HepG2 (cell line): Measurements from ENCODE around the gene CAPZA1. TPM values are rescaled to one million over a fixed set of nuclear protein-coding genes. Genes with fewer than 3 reads are reported as not detected.

Experiments used
- ASH2L ChIP-seq: fragments of 300-600, 200-600 bp; sonication (generic); IDR thresholded peaks from 2 replicates; pipeline ENCODE4 v1.7.0; 2017; ENCODE audit warnings: low read depth, mild to moderate bottlenecking, moderate library complexity, mixed read lengths, low read length; ENCODE audit not compliant: insufficient read length
- ATF7 ChIP-seq, 2 experiments: fragments of 450-650 bp in 1 of 2; sonication (generic) in 1 of 2; formaldehyde crosslinking in 1 of 2; IDR thresholded peaks; 2 replicates each; pipeline versions ENCODE4 v1.4.0 to v1.6.1; 2016 to 2020; ENCODE audit warnings: antibody characterized with exemption in 1 of 2, mild to moderate bottlenecking in 1 of 2, missing genetic modification reagents in 1 of 2
- CREM ChIP-seq, 2 experiments: sonication (generic) in 1 of 2; formaldehyde crosslinking in 1 of 2; IDR thresholded peaks; 2 replicates each; pipeline versions ENCODE4 v1.4.0 to v1.6.1; 2016 to 2020; ENCODE audit warnings: antibody characterized with exemption in 1 of 2, mild to moderate bottlenecking in 1 of 2, missing genetic modification reagents in 1 of 2
- FOSL2 ChIP-seq: sonication (generic); formaldehyde crosslinking; IDR thresholded peaks from 2 replicates; pipeline ENCODE4 v1.4.0; 2020; ENCODE audit warnings: missing genetic modification reagents
- FOXA3 ChIP-seq: IDR thresholded peaks from 2 replicates; pipeline ENCODE4 v1.6.1; 2016; ENCODE audit warnings: missing genetic modification reagents, missing compliant biosample characterization
- FOXC1 ChIP-seq: sonication (generic); formaldehyde crosslinking; IDR thresholded peaks from 2 replicates; pipeline ENCODE4 v1.8.0; 2022; ENCODE audit warnings: mild to moderate bottlenecking, missing genetic modification reagents, borderline replicate concordance
- MEIS2 ChIP-seq: sonication (generic); formaldehyde crosslinking; IDR thresholded peaks from 2 replicates; pipeline ENCODE4 v1.9.0; 2021; ENCODE audit warnings: mild to moderate bottlenecking, missing genetic modification reagents
- MXI1 ChIP-seq: IDR thresholded peaks from 3 replicates; pipeline ENCODE4 v1.6.1; 2012; ENCODE audit warnings: low read depth, low read length, inconsistent platforms, borderline replicate concordance
- MYC ChIP-seq: sonication (generic); formaldehyde crosslinking; IDR thresholded peaks from 2 replicates; pipeline ENCODE4 v1.9.0; 2021; ENCODE audit warnings: missing genetic modification reagents, borderline replicate concordance
- MYNN ChIP-seq: sonication (generic); formaldehyde crosslinking; IDR thresholded peaks from 2 replicates; pipeline ENCODE4 v1.4.0; 2020; ENCODE audit warnings: mild to moderate bottlenecking, low read depth, missing genetic modification reagents
- POLR2G ChIP-seq: fragments of 200-400 bp; formaldehyde crosslinking; IDR thresholded peaks from 2 replicates; pipeline ENCODE4 v1.6.1; 2018; ENCODE audit warnings: mild to moderate bottlenecking, low read depth, low read length, moderate library complexity
- RAD51 ChIP-seq: fragments of 450-650 bp; IDR thresholded peaks from 2 replicates; pipeline ENCODE4 v1.6.1; 2016; ENCODE audit warnings: borderline replicate concordance
- REXO4 ChIP-seq: sonication (generic); formaldehyde crosslinking; IDR thresholded peaks from 2 replicates; pipeline ENCODE4 v1.8.0; 2022; ENCODE audit warnings: missing genetic modification reagents, mild to moderate bottlenecking, borderline replicate concordance
- RNF2 ChIP-seq: fragments of 450-650 bp; conservative IDR thresholded peaks from 2 replicates; pipeline ENCODE4 v1.6.1; 2016; ENCODE audit warnings: low read depth
- SP1 ChIP-seq, 2 experiments: fragments of 450-650 bp in 1 of 2; sonication (generic) in 1 of 2; formaldehyde crosslinking in 1 of 2; IDR thresholded peaks; 2 replicates each; pipeline versions ENCODE4 v1.4.0 to v1.6.1; 2016 to 2020; ENCODE audit warnings: missing genetic modification reagents in 1 of 2
- TCF12 ChIP-seq, 2 experiments: fragments of 450-650 bp in 1 of 2; sonication (generic) in 1 of 2; formaldehyde crosslinking in 1 of 2; IDR thresholded peaks; 2 replicates each; pipeline versions ENCODE4 v1.6.1 to v1.8.0; 2017 to 2022; ENCODE audit warnings: antibody characterized with exemption in 1 of 2, mild to moderate bottlenecking in 1 of 2, missing genetic modification reagents in 1 of 2, moderate library complexity in 1 of 2
- ZNF235 ChIP-seq: sonication (generic); formaldehyde crosslinking; IDR thresholded peaks from 2 replicates; pipeline ENCODE4 v1.8.1; 2023; ENCODE audit warnings: mild to moderate bottlenecking, missing genetic modification reagents, borderline replicate concordance
- ZNF547 ChIP-seq: sonication (generic); formaldehyde crosslinking; IDR thresholded peaks from 2 replicates; pipeline ENCODE4 v1.5.1; 2020; ENCODE audit warnings: mild to moderate bottlenecking, missing genetic modification reagents
- ZNF570 ChIP-seq: sonication (generic); formaldehyde crosslinking; IDR thresholded peaks from 2 replicates; pipeline ENCODE4 v1.4.0; 2020; ENCODE audit warnings: mild to moderate bottlenecking, missing genetic modification reagents, borderline replicate concordance
- ZNF572 ChIP-seq: sonication (generic); formaldehyde crosslinking; IDR thresholded peaks from 2 replicates; pipeline ENCODE4 v1.5.1; 2020; ENCODE audit warnings: mild to moderate bottlenecking, missing genetic modification reagents
- ZNF713 ChIP-seq: sonication (generic); formaldehyde crosslinking; IDR thresholded peaks from 2 replicates; pipeline ENCODE4 v1.4.0; 2020; ENCODE audit warnings: mild to moderate bottlenecking, missing genetic modification reagents
- ZNF83 ChIP-seq: sonication (generic); formaldehyde crosslinking; IDR thresholded peaks from 2 replicates; pipeline ENCODE4 v1.4.0; 2020; ENCODE audit warnings: missing genetic modification reagents, mild to moderate bottlenecking, borderline replicate concordance
- ZNF878 ChIP-seq: sonication (generic); formaldehyde crosslinking; IDR thresholded peaks from 2 replicates; pipeline ENCODE4 v1.8.1; 2023; ENCODE audit warnings: mild to moderate bottlenecking, missing genetic modification reagents, moderate library complexity
- polyA plus RNA-seq, 8 experiments: library from polyadenylated mRNA; depleted of rRNA in 3 of 8; stranded (reverse) in 7 of 8; unstranded in 1 of 8; fragments of >200 nt; fragmentation: Illumina TruSeq in 4 of 8; extraction: Trizol in 4 of 8; gene quantifications; 2 replicates each; pipeline versions ENCODE4 v1.2.1 to v1.2.3, GENCODE V29; 2011 to 2016; ENCODE audit warnings: low read depth in 4 of 8, missing spikeins in 1 of 8, mixed read lengths in 1 of 8; ENCODE audit not compliant: insufficient read depth in 1 of 8
- total RNA-seq, 5 experiments: library from RNA; depleted of rRNA; stranded (reverse); fragments of >200 nt; fragmentation: Illumina TruSeq; extraction: Trizol; gene quantifications; 2 replicates each; pipeline ENCODE4 v1.2.3, GENCODE V29; 2016; ENCODE audit warnings: low read depth in 1 of 5
- TF ChIP-seq, protein P1 (sequence below): sonication (generic); formaldehyde crosslinking; IDR thresholded peaks from 2 replicates; pipeline ENCODE4 v1.8.1; 2023; ENCODE audit warnings: missing genetic modification reagents, mild to moderate bottlenecking, borderline replicate concordance
- TF ChIP-seq, protein P2 (sequence below): IDR thresholded peaks from 2 replicates; pipeline ENCODE4 v1.6.1; 2016
- TF ChIP-seq, protein P3 (sequence below): IDR thresholded peaks from 2 replicates; pipeline ENCODE4 v1.6.1; 2018; ENCODE audit warnings: missing genetic modification reagents, mild to moderate bottlenecking, missing compliant biosample characterization

Gene CAPZA1
- total and polyA plus RNA-seq, 2 of the 13 experiments (the other 11 are each of a cell fraction or from before 2014, with no cell fraction given): 67.0 to 117 TPM

DNA sequence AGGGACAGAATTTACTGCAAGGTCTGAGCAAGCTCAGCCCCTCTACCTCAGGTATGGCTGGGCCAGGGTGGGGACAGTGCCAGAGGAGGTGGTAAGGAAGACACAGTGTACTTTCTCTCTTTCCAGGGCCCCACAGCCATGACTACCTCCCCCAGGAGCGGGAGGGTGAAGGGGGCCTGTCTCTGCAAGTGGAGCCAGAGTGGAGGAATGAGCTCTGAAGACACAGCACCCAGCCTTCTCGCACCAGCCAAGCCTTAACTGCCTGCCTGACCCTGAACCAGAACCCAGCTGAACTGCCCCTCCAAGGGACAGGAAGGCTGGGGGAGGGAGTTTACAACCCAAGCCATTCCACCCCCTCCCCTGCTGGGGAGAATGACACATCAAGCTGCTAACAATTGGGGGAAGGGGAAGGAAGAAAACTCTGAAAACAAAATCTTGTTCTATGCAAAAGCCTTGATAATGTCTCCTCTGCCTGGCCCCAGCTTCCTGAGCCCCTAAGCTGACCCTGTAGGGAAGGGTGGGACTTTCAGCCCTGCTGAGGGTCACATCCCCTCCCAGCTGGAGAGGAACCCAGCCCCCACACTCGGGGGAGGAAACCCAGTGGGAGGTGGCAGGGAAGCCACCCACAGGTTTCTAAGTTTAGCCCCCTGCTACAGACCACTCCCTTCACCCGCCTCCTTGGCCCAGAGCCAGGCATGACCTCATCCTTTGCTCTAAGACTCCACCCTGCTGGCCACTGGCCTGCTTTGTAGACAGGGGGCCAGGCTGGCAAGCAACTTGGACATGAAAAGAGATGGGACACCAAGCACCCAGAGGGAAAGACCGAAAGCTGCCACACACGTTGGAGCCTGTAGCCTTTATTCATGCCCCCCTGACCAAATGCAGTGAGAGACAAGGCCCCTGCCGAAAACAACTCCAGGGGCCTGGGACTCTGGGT lies 80.9 kb downstream of the CAPZA1 start (continued):
- TF ChIP-seq, protein P1, sequence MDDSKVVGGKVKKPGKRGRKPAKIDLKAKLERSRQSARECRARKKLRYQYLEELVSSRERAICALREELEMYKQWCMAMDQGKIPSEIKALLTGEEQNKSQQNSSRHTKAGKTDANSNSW: no peak
- TF ChIP-seq ASH2L: peak; percentile 66
- TF ChIP-seq REXO4 (CRISPR knock-in tag): no peak
- no peak for TF ChIP-seq RAD51
- peak; percentile 61 for TF ChIP-seq POLR2G
- 0 out of 2 replicates have a peak, but pooled peaks have one; percentile 71 for TF ChIP-seq ZNF547
- peak; percentile 44; the same call in 1 of the 2 replicates for TF ChIP-seq ZNF235 (CRISPR knock-in tag)
- TF ChIP-seq MXI1: peak; percentile 53; the same call in 1 of the 3 replicates
- TF ChIP-seq CREM (IDR thresholded peaks at IDR 0.05): peak; percentile 22; the same call in 1 of the 2 replicates
- TF ChIP-seq CREM (CRISPR knock-in tag; IDR thresholded peaks at IDR 0.05): no peak
- 0 out of 2 replicates have a peak, but pooled peaks have one; percentile 39 for TF ChIP-seq ZNF878 (CRISPR knock-in tag)
- TF ChIP-seq ZNF570 (CRISPR knock-in tag): no peak
- no peak for TF ChIP-seq ZNF83 (CRISPR knock-in tag)
- TF ChIP-seq FOXC1 (CRISPR knock-in tag): peak; percentile 73; the same call in 1 of the 2 replicates
- 0 out of 2 replicates have a peak, but pooled peaks have one; percentile 25 for TF ChIP-seq MEIS2 (CRISPR knock-in tag)
- peak; percentile 25; the same call in 1 of the 2 replicates for TF ChIP-seq MYC
- TF ChIP-seq ZNF713 (CRISPR knock-in tag): no peak
- TF ChIP-seq FOSL2 (CRISPR knock-in tag): peak; percentile 48; the same call in 1 of the 2 replicates
- TF ChIP-seq ZNF572 (CRISPR knock-in tag): no peak
- TF ChIP-seq MYNN (CRISPR knock-in tag): no peak
- TF ChIP-seq, protein P2, sequence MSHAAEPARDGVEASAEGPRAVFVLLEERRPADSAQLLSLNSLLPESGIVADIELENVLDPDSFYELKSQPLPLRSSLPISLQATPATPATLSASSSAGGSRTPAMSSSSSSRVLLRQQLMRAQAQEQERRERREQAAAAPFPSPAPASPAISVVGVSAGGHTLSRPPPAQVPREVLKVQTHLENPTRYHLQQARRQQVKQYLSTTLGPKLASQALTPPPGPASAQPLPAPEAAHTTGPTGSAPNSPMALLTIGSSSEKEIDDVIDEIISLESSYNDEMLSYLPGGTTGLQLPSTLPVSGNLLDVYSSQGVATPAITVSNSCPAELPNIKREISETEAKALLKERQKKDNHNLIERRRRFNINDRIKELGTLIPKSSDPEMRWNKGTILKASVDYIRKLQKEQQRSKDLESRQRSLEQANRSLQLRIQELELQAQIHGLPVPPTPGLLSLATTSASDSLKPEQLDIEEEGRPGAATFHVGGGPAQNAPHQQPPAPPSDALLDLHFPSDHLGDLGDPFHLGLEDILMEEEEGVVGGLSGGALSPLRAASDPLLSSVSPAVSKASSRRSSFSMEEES: 0 out of 2 replicates have a peak, but pooled peaks have one; percentile 14
- TF ChIP-seq, protein P3, sequence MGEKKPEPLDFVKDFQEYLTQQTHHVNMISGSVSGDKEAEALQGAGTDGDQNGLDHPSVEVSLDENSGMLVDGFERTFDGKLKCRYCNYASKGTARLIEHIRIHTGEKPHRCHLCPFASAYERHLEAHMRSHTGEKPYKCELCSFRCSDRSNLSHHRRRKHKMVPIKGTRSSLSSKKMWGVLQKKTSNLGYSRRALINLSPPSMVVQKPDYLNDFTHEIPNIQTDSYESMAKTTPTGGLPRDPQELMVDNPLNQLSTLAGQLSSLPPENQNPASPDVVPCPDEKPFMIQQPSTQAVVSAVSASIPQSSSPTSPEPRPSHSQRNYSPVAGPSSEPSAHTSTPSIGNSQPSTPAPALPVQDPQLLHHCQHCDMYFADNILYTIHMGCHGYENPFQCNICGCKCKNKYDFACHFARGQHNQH (CRISPR knock-in tag): no peak; the same call in 1 of the 2 replicates
- peak; percentile 89 for TF ChIP-seq ATF7 (IDR thresholded peaks at IDR 0.05)
- TF ChIP-seq ATF7 (CRISPR knock-in tag; IDR thresholded peaks at IDR 0.05): peak; percentile 97
- TF ChIP-seq RNF2: no peak
- peak; percentile 18; the same call in 1 of the 2 replicates for TF ChIP-seq FOXA3 (CRISPR knock-in tag)
- TF ChIP-seq SP1 (IDR thresholded peaks at IDR 0.05): no peak
- TF ChIP-seq SP1 (CRISPR knock-in tag; IDR thresholded peaks at IDR 0.05): peak; percentile 26; the same call in 1 of the 2 replicates
- no peak for TF ChIP-seq TCF12 (IDR thresholded peaks at IDR 0.05)
- TF ChIP-seq TCF12 (CRISPR knock-in tag; IDR thresholded peaks at IDR 0.05): no peak
